IMR-90 (cell line): ENCODE measurements around the gene CPN2.

Experiments used
- CTCF ChIP-seq: conservative IDR thresholded peaks from 2 replicates; pipeline ENCODE4 v1.5.1; 2012; ENCODE audit warnings: mild to moderate bottlenecking, low read depth, low read length, improper control_type of control experiment
- MAFK ChIP-seq: IDR thresholded peaks from 2 replicates; pipeline ENCODE4 v1.6.1; 2012; ENCODE audit warnings: low read depth, low read length, improper control_type of control experiment
- NFE2L2 ChIP-seq: fragments of 150-350 bp; IDR thresholded peaks from 2 replicates; pipeline ENCODE4 v1.6.1; 2016; ENCODE audit warnings: low read depth, mild to moderate bottlenecking, low read length
- POLR2A ChIP-seq: IDR thresholded peaks from 2 replicates; pipeline ENCODE4 v1.6.1; 2012; ENCODE audit warnings: mild to moderate bottlenecking, low read depth, low read length
- RCOR1 ChIP-seq: IDR thresholded peaks from 2 replicates; pipeline ENCODE4 v1.6.1; 2012; ENCODE audit warnings: mild to moderate bottlenecking, low read length, improper control_type of control experiment; ENCODE audit not compliant: insufficient replicate concordance
- RFX5 ChIP-seq: IDR thresholded peaks from 2 replicates; pipeline ENCODE4 v1.8.0; 2012; ENCODE audit warnings: low read depth, mild to moderate bottlenecking, low read length, moderate library complexity
- USF2 ChIP-seq: fragments of 150-350 bp; IDR thresholded peaks from 2 replicates; pipeline ENCODE4 v1.6.1; 2017; ENCODE audit warnings: mild to moderate bottlenecking, antibody characterized with exemption, low read length, low read depth

GRCh38 chr3:194320100-194320499, 31.0 kb downstream of the CPN2 start:
- TF ChIP-seq RFX5 = no peak
- no peak for TF ChIP-seq CTCF
- TF ChIP-seq USF2 = no peak
- no peak for TF ChIP-seq MAFK
- no peak for TF ChIP-seq POLR2A
- TF ChIP-seq RCOR1 = no peak
- TF ChIP-seq NFE2L2 = no peak
